ENCODE results near the gene PDC. TPM values are rescaled to one million over a fixed set of nuclear protein-coding genes. Genes with fewer than 3 reads are reported as not detected.

The PDC gene
- polyA plus RNA-seq, 1 donor (not counting 4 experiments of a cell fraction or from before 2014, with no cell fraction given) = not detected

GRCh38 chr1:186421446-186421845 lies 39.5 kb downstream of the PDC start:
- Histone ChIP-seq H3K9me3 (ENCODE audit: control insufficient read depth, low read depth, low read length) (no peaks in the 10 kb centered on the region), H3K79me2 (ENCODE audit: control insufficient read depth, insufficient read depth, low read length) (no peaks in the 10 kb centered on the region), H3K4me1 (ENCODE audit: control insufficient read depth, extremely low read depth, insufficient read depth, low read length) (no peaks in the 10 kb centered on the region), H3K27ac (ENCODE audit: control insufficient read depth, insufficient read depth, low read length) (no peak overlapping the region), H3K27me3 (ENCODE audit: control insufficient read depth, extremely low read depth, insufficient read depth, low read length) (no peaks in the 10 kb centered on the region), H3K9me1 (ENCODE audit: control insufficient read depth, extremely low read depth, insufficient read depth, low read length) (no peaks in the 10 kb centered on the region), H4K20me1 (ENCODE audit: control insufficient read depth, extremely low read depth, insufficient read depth, low read length) (no peaks in the 10 kb centered on the region), H3K4me3 (ENCODE audit: control insufficient read depth in 2 of 3, extremely low read depth in 1 of 3, insufficient read depth in 2 of 3, low read depth in 1 of 3, low read length in 3 of 3) (no peak overlapping the region), H3K4me2 (ENCODE audit: control insufficient read depth, extremely low read depth, insufficient read depth, low read depth, low read length) (no peak overlapping the region), H2AFZ (ENCODE audit: control insufficient read depth, low read length) (no peak overlapping the region), H3K36me3 (ENCODE audit: control insufficient read depth in 2 of 2, extremely low read depth in 1 of 2, insufficient read depth in 2 of 2, low read length in 2 of 2) (peaks cover 3 to 8% of the 10 kb centered on the region in 2 experiments), H3K9ac (ENCODE audit: control insufficient read depth, extremely low read depth, insufficient read depth, low read length) (no peak overlapping the region)
- dilution Hi-C loops (cut with MboI; ENCODE audit: extremely low pct_ligation_motif_present, low sequenced_read_pairs) = no loop called here
- FAIRE-seq = no peak
- TF ChIP-seq EZH2 (IDR thresholded peaks at IDR 0.05; ENCODE audit: low read length) = no peak
- TF ChIP-seq CTCF (optimal IDR thresholded peaks at IDR 0.05 in 1 of 3, IDR thresholded peaks at IDR 0.05 in 1 of 3, conservative IDR thresholded peaks at IDR 0.05 in 1 of 3; ENCODE audit: extremely low read depth in 1 of 3, insufficient read depth in 2 of 3, low read length in 3 of 3) = no peak
- no peak for DNase-seq (ENCODE audit: low read depth, low spot score)

GRCh38 chr1:186420923-186421322 lies 40.0 kb downstream of the PDC start:
- Histone ChIP-seq H3K36me3 (ENCODE audit: control insufficient read depth in 2 of 2, extremely low read depth in 1 of 2, insufficient read depth in 2 of 2, low read length in 2 of 2) (peaks cover 3 to 8% of the 10 kb centered on the region in 2 experiments), H3K79me2 (ENCODE audit: control insufficient read depth, insufficient read depth, low read length) (no peaks in the 10 kb centered on the region), H3K9ac (ENCODE audit: control insufficient read depth, extremely low read depth, insufficient read depth, low read length) (no peak overlapping the region), H3K27ac (ENCODE audit: control insufficient read depth, insufficient read depth, low read length) (no peak overlapping the region), H3K4me2 (ENCODE audit: control insufficient read depth, extremely low read depth, insufficient read depth, low read depth, low read length) (no peak overlapping the region), H2AFZ (ENCODE audit: control insufficient read depth, low read length) (no peak overlapping the region), H3K4me1 (ENCODE audit: control insufficient read depth, extremely low read depth, insufficient read depth, low read length) (no peaks in the 10 kb centered on the region), H3K9me1 (ENCODE audit: control insufficient read depth, extremely low read depth, insufficient read depth, low read length) (no peaks in the 10 kb centered on the region), H4K20me1 (ENCODE audit: control insufficient read depth, extremely low read depth, insufficient read depth, low read length) (no peaks in the 10 kb centered on the region), H3K4me3 (ENCODE audit: control insufficient read depth in 2 of 3, extremely low read depth in 1 of 3, insufficient read depth in 2 of 3, low read depth in 1 of 3, low read length in 3 of 3) (no peak overlapping the region), H3K27me3 (ENCODE audit: control insufficient read depth, extremely low read depth, insufficient read depth, low read length) (no peaks in the 10 kb centered on the region), H3K9me3 (ENCODE audit: control insufficient read depth, low read depth, low read length) (no peaks in the 10 kb centered on the region)
- TF ChIP-seq EZH2 (IDR thresholded peaks at IDR 0.05; ENCODE audit: low read length) = no peak
- no peak for TF ChIP-seq CTCF (optimal IDR thresholded peaks at IDR 0.05 in 1 of 3, IDR thresholded peaks at IDR 0.05 in 1 of 3, conservative IDR thresholded peaks at IDR 0.05 in 1 of 3; ENCODE audit: extremely low read depth in 1 of 3, insufficient read depth in 2 of 3, low read length in 3 of 3)
- dilution Hi-C loops (cut with MboI; ENCODE audit: extremely low pct_ligation_motif_present, low sequenced_read_pairs) = no loop called here
- DNase-seq (ENCODE audit: low read depth, low spot score) (no peak), FAIRE-seq (no peak)

Data from keratinocyte (primary cell).